SK-N-SH treated with all-trans-retinoic acid at 6 μM for 48 hours (cell line): ENCODE data around the gene GTF3C4.

Source experiments
- ATAC-seq: fragments of 200-7000 bp; cut with Tn5 transposase; 3 replicates; pipeline ENCODE4 v1.9.1; 2020; ENCODE audit warnings: mild to moderate bottlenecking, moderate library complexity
- ARNTL ChIP-seq: fragments of 450-650 bp; formaldehyde crosslinking; IDR thresholded peaks from 2 replicates; pipeline ENCODE4 v1.5.0; 2020; ENCODE audit warnings: low read depth, mild to moderate bottlenecking, moderate library complexity, borderline replicate concordance
- CREB5 ChIP-seq: fragments of 250-450 bp; sonication (Bioruptor Pico); IDR thresholded peaks from 2 replicates; pipeline ENCODE4 v1.5.1; 2020; ENCODE audit warnings: low read depth, mild to moderate bottlenecking, moderate library complexity
- CSDC2 ChIP-seq: fragments of 250-450 bp; sonication (Bioruptor Pico); IDR thresholded peaks from 2 replicates; pipeline ENCODE4 v1.5.0; 2020; ENCODE audit warnings: mild to moderate bottlenecking, moderate library complexity
- GLIS3 ChIP-seq: fragments of 250-450 bp; sonication (Bioruptor Pico); IDR thresholded peaks from 2 replicates; pipeline ENCODE4 v1.5.0; 2020; ENCODE audit warnings: mild to moderate bottlenecking, moderate library complexity
- ISL1 ChIP-seq: fragments of 250-450 bp; sonication (Bioruptor Pico); IDR thresholded peaks from 2 replicates; pipeline ENCODE4 v2.1.2; 2022; ENCODE audit warnings: mild to moderate bottlenecking, moderate library complexity
- OSR1 ChIP-seq: fragments of 250-450 bp; sonication (Bioruptor Pico); IDR thresholded peaks from 2 replicates; pipeline ENCODE4 v1.8.0; 2022; ENCODE audit warnings: moderate library complexity, mild to moderate bottlenecking, inconsistent platforms
- PATZ1 ChIP-seq: fragments of 250-450 bp; sonication (Bioruptor Pico); IDR thresholded peaks from 2 replicates; pipeline ENCODE4 v1.8.0; 2020; ENCODE audit warnings: mild to moderate bottlenecking, moderate library complexity, borderline replicate concordance
- PPARA ChIP-seq: fragments of 250-450 bp; sonication (Bioruptor Pico); IDR thresholded peaks from 2 replicates; pipeline ENCODE4 v1.5.0; 2020; ENCODE audit warnings: mild to moderate bottlenecking, borderline replicate concordance
- RARB ChIP-seq: fragments of 250-450 bp; sonication (Bioruptor Pico); IDR thresholded peaks from 2 replicates; pipeline ENCODE4 v1.8.0; 2021; ENCODE audit warnings: mild to moderate bottlenecking, moderate library complexity
- SNAI2 ChIP-seq: fragments of 250-450 bp; sonication (Bioruptor Pico); IDR thresholded peaks from 2 replicates; pipeline ENCODE4 v1.5.0; 2020; ENCODE audit warnings: mild to moderate bottlenecking, moderate library complexity
- TCF4 ChIP-seq: fragments of 250-450 bp; sonication (Bioruptor Pico); IDR thresholded peaks from 2 replicates; pipeline ENCODE4 v1.8.0; 2021; ENCODE audit warnings: mild to moderate bottlenecking, moderate library complexity, borderline replicate concordance
- TOX ChIP-seq: fragments of 250-450 bp; sonication (Bioruptor Pico); IDR thresholded peaks from 2 replicates; pipeline ENCODE4 v1.8.0; 2021; ENCODE audit warnings: mild to moderate bottlenecking, moderate library complexity, borderline replicate concordance
- ZFP3 ChIP-seq: fragments of 250-450 bp; sonication (Bioruptor Pico); IDR thresholded peaks from 2 replicates; pipeline ENCODE4 v1.5.0; 2020; ENCODE audit warnings: mild to moderate bottlenecking, moderate library complexity
- ZFP30 ChIP-seq: fragments of 450-650 bp; formaldehyde crosslinking; IDR thresholded peaks from 2 replicates; pipeline ENCODE4 v1.5.0; 2022; ENCODE audit warnings: mild to moderate bottlenecking, moderate library complexity
- ZNF70 ChIP-seq: fragments of 450-650 bp; formaldehyde crosslinking; IDR thresholded peaks from 2 replicates; pipeline ENCODE4 v1.5.0; 2020; ENCODE audit warnings: mild to moderate bottlenecking, moderate library complexity
- ZNF8 ChIP-seq: fragments of 450-650 bp; formaldehyde crosslinking; IDR thresholded peaks from 2 replicates; pipeline ENCODE4 v1.5.0; 2020; ENCODE audit warnings: mild to moderate bottlenecking, moderate library complexity
- TF ChIP-seq, protein P1 (sequence below): fragments of 250-450 bp; sonication (Bioruptor Pico); IDR thresholded peaks from 2 replicates; pipeline ENCODE4 v1.8.0; 2021; ENCODE audit warnings: low read depth, mild to moderate bottlenecking, moderate library complexity, borderline replicate concordance
- TF ChIP-seq, protein P2 (sequence below): fragments of 250-450 bp; sonication (Bioruptor Pico); IDR thresholded peaks from 2 replicates; pipeline ENCODE4 v1.5.1; 2021; ENCODE audit warnings: mild to moderate bottlenecking, moderate library complexity
- TF ChIP-seq, protein P3 (sequence below): fragments of 250-450 bp; sonication (Bioruptor Pico); IDR thresholded peaks from 2 replicates; pipeline ENCODE4 v1.5.0; 2020; ENCODE audit warnings: mild to moderate bottlenecking, moderate library complexity

The GTF3C4 gene

DNA sequence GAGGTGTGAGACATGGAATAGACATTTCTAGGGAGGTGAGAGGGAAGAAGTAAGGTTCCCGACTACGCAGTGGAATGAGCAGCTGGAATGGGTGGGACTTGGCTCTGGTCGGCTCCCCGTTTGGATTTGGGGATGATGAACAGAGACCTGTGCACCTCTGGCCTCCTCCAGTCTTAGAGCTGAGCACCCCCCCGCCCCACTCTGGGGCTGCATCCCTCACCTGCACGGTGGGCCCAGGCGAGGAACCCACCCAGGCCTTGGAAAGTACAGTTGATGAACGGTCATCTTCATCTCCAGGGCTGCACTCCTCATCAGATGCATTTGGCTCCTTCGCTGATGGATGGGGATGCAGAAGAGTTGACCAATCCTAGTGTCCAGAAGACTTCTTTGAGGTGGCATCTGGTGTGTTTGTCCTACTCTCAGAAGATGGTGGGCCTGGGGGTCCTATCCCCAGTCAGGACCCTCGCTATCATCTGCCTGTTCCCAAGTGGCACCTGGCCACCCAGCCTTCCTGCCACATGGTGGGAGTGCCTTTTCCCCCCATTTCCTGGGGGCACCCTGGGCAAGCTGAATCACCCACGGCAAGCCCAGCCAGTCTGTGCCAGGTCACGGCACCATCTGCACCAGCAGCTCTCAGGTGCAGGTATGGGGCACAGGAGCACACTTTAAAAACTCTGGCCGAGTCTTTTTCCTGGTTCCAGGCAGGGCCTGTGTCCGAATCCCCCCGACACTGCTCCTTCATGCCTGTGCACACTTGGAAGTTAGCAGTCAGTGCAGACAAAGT lies 70.5 kb downstream of the GTF3C4 start:
- no peak for TF ChIP-seq OSR1
- TF ChIP-seq, protein P1, sequence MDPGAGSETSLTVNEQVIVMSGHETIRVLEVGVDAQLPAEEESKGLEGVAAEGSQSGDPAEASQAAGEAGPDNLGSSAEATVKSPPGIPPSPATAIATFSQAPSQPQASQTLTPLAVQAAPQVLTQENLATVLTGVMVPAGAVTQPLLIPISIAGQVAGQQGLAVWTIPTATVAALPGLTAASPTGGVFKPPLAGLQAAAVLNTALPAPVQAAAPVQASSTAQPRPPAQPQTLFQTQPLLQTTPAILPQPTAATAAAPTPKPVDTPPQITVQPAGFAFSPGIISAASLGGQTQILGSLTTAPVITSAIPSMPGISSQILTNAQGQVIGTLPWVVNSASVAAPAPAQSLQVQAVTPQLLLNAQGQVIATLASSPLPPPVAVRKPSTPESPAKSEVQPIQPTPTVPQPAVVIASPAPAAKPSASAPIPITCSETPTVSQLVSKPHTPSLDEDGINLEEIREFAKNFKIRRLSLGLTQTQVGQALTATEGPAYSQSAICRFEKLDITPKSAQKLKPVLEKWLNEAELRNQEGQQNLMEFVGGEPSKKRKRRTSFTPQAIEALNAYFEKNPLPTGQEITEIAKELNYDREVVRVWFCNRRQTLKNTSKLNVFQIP, result no peak
- no peak for TF ChIP-seq ZNF70 (CRISPR knock-in tag)
- TF ChIP-seq CSDC2 (CRISPR knock-in tag), result no peak
- TF ChIP-seq, protein P2, sequence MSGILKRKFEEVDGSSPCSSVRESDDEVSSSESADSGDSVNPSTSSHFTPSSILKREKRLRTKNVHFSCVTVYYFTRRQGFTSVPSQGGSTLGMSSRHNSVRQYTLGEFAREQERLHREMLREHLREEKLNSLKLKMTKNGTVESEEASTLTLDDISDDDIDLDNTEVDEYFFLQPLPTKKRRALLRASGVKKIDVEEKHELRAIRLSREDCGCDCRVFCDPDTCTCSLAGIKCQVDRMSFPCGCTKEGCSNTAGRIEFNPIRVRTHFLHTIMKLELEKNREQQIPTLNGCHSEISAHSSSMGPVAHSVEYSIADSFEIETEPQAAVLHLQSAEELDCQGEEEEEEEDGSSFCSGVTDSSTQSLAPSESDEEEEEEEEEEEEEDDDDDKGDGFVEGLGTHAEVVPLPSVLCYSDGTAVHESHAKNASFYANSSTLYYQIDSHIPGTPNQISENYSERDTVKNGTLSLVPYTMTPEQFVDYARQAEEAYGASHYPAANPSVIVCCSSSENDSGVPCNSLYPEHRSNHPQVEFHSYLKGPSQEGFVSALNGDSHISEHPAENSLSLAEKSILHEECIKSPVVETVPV (CRISPR knock-in tag), result no peak
- no peak for TF ChIP-seq PPARA (CRISPR knock-in tag)
- no peak for TF ChIP-seq TOX
- TF ChIP-seq, protein P3, sequence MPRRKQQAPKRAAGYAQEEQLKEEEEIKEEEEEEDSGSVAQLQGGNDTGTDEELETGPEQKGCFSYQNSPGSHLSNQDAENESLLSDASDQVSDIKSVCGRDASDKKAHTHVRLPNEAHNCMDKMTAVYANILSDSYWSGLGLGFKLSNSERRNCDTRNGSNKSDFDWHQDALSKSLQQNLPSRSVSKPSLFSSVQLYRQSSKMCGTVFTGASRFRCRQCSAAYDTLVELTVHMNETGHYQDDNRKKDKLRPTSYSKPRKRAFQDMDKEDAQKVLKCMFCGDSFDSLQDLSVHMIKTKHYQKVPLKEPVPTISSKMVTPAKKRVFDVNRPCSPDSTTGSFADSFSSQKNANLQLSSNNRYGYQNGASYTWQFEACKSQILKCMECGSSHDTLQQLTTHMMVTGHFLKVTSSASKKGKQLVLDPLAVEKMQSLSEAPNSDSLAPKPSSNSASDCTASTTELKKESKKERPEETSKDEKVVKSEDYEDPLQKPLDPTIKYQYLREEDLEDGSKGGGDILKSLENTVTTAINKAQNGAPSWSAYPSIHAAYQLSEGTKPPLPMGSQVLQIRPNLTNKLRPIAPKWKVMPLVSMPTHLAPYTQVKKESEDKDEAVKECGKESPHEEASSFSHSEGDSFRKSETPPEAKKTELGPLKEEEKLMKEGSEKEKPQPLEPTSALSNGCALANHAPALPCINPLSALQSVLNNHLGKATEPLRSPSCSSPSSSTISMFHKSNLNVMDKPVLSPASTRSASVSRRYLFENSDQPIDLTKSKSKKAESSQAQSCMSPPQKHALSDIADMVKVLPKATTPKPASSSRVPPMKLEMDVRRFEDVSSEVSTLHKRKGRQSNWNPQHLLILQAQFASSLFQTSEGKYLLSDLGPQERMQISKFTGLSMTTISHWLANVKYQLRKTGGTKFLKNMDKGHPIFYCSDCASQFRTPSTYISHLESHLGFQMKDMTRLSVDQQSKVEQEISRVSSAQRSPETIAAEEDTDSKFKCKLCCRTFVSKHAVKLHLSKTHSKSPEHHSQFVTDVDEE, result no peak
- TF ChIP-seq ZNF8 (CRISPR knock-in tag), result no peak
- TF ChIP-seq PATZ1 (CRISPR knock-in tag), result no peak
- TF ChIP-seq ISL1, result no peak
- TF ChIP-seq TCF4 (CRISPR knock-in tag), result no peak
- no peak for TF ChIP-seq ARNTL (CRISPR knock-in tag)
- TF ChIP-seq ZFP30 (CRISPR knock-in tag), result no peak
- TF ChIP-seq SNAI2 (CRISPR knock-in tag), result no peak
- no peak for TF ChIP-seq ZFP3 (CRISPR knock-in tag)
- TF ChIP-seq CREB5, result no peak
- TF ChIP-seq GLIS3 (CRISPR knock-in tag), result no peak
- no peak for TF ChIP-seq RARB (CRISPR knock-in tag)
- no peak for ATAC-seq

GRCh38 chr9:132742821-132743311 lies 72.6 kb downstream of the GTF3C4 start:
- ATAC-seq, result no peak
- TF ChIP-seq TCF4 (CRISPR knock-in tag), result no peak
- TF ChIP-seq PATZ1 (CRISPR knock-in tag), result no peak
- no peak for TF ChIP-seq ZNF70 (CRISPR knock-in tag)
- TF ChIP-seq ZFP3 (CRISPR knock-in tag), result no peak
- TF ChIP-seq, protein P2 (CRISPR knock-in tag), result no peak
- TF ChIP-seq ARNTL (CRISPR knock-in tag), result no peak
- no peak for TF ChIP-seq ZNF8 (CRISPR knock-in tag)
